GM13976 (cell line): ENCODE data around the gene ZFYVE28.

Source experiments
- DNase-seq: peaks from one replicate; pipeline ENCODE4 v3.0.0; 2012; ENCODE audit warnings: low spot score
- in situ Hi-C: fragments of 300-500 bp; cut with MboI; formaldehyde crosslinking; loops from one replicate; pipeline ENCODE4 v1.12.0; 2022; ENCODE audit warnings: low sequenced_read_pairs, mixed read lengths, inconsistent platforms; ENCODE audit not compliant: unreplicated experiment
- TF ChIP-seq, protein P1 (sequence below): IDR thresholded peaks from 2 replicates; pipeline ENCODE4 v1.5.1; 2012; ENCODE audit warnings: borderline replicate concordance, mild to moderate bottlenecking; ENCODE audit not compliant: insufficient read depth; ENCODE audit errors: extremely low read depth, missing control alignments, control extremely low read depth

The ZFYVE28 gene

GRCh38 chr4:2267841-2268240 is 150.6 kb downstream of the ZFYVE28 start:
- in situ Hi-C loops = no loop called here
- TF ChIP-seq, protein P1, sequence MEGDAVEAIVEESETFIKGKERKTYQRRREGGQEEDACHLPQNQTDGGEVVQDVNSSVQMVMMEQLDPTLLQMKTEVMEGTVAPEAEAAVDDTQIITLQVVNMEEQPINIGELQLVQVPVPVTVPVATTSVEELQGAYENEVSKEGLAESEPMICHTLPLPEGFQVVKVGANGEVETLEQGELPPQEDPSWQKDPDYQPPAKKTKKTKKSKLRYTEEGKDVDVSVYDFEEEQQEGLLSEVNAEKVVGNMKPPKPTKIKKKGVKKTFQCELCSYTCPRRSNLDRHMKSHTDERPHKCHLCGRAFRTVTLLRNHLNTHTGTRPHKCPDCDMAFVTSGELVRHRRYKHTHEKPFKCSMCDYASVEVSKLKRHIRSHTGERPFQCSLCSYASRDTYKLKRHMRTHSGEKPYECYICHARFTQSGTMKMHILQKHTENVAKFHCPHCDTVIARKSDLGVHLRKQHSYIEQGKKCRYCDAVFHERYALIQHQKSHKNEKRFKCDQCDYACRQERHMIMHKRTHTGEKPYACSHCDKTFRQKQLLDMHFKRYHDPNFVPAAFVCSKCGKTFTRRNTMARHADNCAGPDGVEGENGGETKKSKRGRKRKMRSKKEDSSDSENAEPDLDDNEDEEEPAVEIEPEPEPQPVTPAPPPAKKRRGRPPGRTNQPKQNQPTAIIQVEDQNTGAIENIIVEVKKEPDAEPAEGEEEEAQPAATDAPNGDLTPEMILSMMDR = no peak
- DNase-seq = no peak

DNA sequence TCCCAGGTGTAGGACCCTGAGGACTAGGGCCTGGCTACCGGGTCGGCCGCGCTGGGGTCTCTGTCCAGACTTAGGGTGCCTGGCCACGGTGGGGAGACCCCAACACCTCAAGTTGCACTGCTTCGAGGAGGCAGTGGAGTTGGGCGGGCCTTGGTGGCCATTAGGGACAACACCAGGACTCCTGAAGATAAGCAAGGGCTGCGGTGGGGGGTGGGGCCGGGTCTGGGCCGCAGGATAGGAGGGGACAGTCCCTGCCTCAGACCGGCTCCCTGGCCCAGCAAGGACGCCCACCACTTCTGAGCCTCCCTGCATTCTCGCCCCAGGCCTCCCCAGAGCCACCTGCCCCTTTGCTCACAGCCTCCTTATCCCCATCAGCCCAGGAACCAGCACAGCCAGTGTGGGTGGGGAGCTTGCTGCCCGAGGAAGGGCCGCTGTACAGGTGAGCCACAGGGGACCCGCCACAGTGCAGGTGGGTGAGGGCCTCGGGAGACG is 151.1 kb downstream of the ZFYVE28 start:
- no peak for DNase-seq
- in situ Hi-C loops = no loop called here
- TF ChIP-seq, protein P1 = no peak

- DNase-seq = no peak
- in situ Hi-C loops = no loop called here
- TF ChIP-seq, protein P1 = no peak
Observed at GRCh38 chr4:2266821-2267220, 151.6 kb downstream of the ZFYVE28 start.

DNA sequence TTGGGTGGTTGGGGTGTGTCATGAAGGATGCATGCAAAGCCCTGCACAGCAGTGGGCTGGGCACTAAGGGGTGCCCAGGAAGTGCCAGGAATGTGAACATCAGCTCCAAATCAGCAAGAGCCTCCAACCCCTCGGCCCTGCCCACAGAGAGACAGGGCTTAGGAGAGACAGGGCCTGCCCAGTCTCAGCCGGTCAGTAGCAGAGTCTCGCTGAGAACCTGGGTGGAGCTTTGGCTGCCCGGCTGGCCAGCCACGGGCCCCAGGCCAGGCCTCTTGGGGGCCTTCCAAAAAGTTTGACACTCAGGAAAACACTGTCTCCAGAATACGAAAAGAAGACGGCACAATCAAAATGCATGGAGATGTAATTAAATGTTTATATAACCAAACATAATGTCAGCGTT is 152.3 kb downstream of the ZFYVE28 start:
- DNase-seq = no peak
- in situ Hi-C loops = no loop called here
- TF ChIP-seq, protein P1 = no peak

GRCh38 chr4:2265113-2266110 is 153.0 kb downstream of the ZFYVE28 start:
- in situ Hi-C loops = no loop called here
- TF ChIP-seq, protein P1 = no peak
- DNase-seq = no peak

DNA sequence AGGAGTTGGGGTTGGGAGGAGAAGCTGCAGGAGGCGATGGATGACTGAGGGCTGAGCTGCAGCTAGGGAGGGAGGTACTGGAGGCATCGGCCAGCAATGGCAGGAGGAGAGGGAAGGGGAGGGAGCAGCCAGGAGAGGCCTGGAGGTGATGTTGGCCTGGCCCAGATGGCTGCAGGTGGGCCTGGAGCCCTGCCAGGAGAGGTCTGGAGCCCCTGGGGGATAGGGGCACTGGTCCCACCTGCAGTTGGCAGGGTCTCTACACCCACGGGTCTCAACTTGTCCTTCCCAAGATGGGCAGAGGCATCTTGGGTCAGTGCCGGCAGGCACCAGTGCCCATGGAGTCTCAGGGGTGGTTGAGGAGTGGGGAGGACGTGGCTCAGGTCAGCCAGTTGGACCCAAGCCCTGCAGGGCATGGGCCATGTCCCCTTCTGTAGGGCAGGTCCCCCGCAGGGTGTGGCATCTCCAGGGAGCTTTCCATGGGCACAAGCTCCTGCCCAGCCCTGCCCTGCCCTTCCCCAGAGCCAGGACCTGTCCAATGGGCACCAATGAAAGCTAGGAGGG is 153.9 kb downstream of the ZFYVE28 start:
- TF ChIP-seq, protein P1 = no peak
- in situ Hi-C loops = no loop called here
- DNase-seq = no peak
